ENCODE data around the gene GJB5. TPM values are rescaled to one million over a fixed set of nuclear protein-coding genes. Genes with fewer than 3 reads are reported as not detected.

Gene GJB5
- total and polyA plus RNA-seq, 9 of the 15 experiments (the other 6 are each of a cell fraction or from before 2014, with no cell fraction given): 0.04 TPM; not detected in 8

- POLR2A ChIA-PET: no interaction called here
- CTCF ChIA-PET (ENCODE audit: low intra/inter-chr PET ratio): no interaction called here
- no peak overlapping the region for H3K27ac ChIP-seq (ENCODE audit: extremely low read depth, low read depth, low read length)
- no peak overlapping the region for H3K4me2 ChIP-seq (ENCODE audit: insufficient read depth, low read length)
- H3K9ac ChIP-seq (ENCODE audit: insufficient read depth in 1 of 2, low read depth in 2 of 2, low read length in 2 of 2): no peak overlapping the region
- DNase-seq (ENCODE audit: extremely low read depth in 1 of 4, low spot score in 3 of 4): peak; percentile 14 to 37 (median 26)
- no peak overlapping the region for H2AFZ ChIP-seq (ENCODE audit: low read depth, low read length)
- BruUV-seq (replicated peaks): no TSS peak
- 0% methylated on average over 4 of the region's 4 CpGs for WGBS (ENCODE audit: insufficient coverage, low coverage, missing lambda C conversion rate)
- in situ Hi-C loops (cut with MboI) (no loop called here), intact Hi-C loops (cut with micrococcal nuclease) (no loop called here)
- ATAC-seq: peak; percentile 63; the same call in 1 of the 3 replicates
- H4K20me1 ChIP-seq (replicated peaks; ENCODE audit: control insufficient read depth, insufficient read depth, low read length): no peaks in the 10 kb centered on the region
- FAIRE-seq: peak; percentile 46
- no peaks in the 10 kb centered on the region for H3K36me3 ChIP-seq (ENCODE audit: control insufficient read depth, insufficient read depth, low read length)
- H3K4me1 ChIP-seq (replicated peaks in 1 of 2; ENCODE audit: control insufficient read depth in 2 of 2, insufficient read depth in 2 of 2, low read length in 2 of 2): no peaks in the 10 kb centered on the region
- H3K79me2 ChIP-seq (ENCODE audit: control insufficient read depth, insufficient read depth, low read length): no peaks in the 10 kb centered on the region
- no peaks in the 10 kb centered on the region for H3K9me1 ChIP-seq (ENCODE audit: control insufficient read depth, insufficient read depth, low read length)
- H3K4me3 ChIP-seq: no peak overlapping the region
- no peaks in the 10 kb centered on the region for H3K9me3 ChIP-seq (replicated peaks; ENCODE audit: control insufficient read depth, insufficient read depth, low read depth, low read length)
- H3K27me3 ChIP-seq (ENCODE audit: control insufficient read depth in 2 of 2, insufficient read depth in 2 of 2, low read length in 2 of 2): peaks cover 0 to 9% of the 10 kb centered on the region in 2 experiments; a peak in 1 of 5 replicates
- TF ChIP-seq REST (IDR thresholded peaks at IDR 0.05; ENCODE audit: borderline replicate concordance) (0 out of 2 replicates have a peak, but pooled peaks have one; percentile 7), REST (CRISPR knock-in tag; IDR thresholded peaks at IDR 0.05; ENCODE audit: low read depth) (no peak), POLR2H (tag; IDR thresholded peaks at IDR 0.05; ENCODE audit: low read depth) (no peak), KDM5B (IDR thresholded peaks at IDR 0.05; ENCODE audit: insufficient replicate concordance, low read depth, low read length) (no peak), HEY1 (CRISPR knock-in tag; IDR thresholded peaks at IDR 0.05; ENCODE audit: borderline replicate concordance) (no peak), KLF16 (IDR thresholded peaks at IDR 0.05) (no peak), PRDM10 (IDR thresholded peaks at IDR 0.05; ENCODE audit: partially characterized antibody) (peak; percentile 79), TFE3 (CRISPR knock-in tag; IDR thresholded peaks at IDR 0.05) (peak; percentile 76), JUNB (CRISPR knock-in tag; conservative IDR thresholded peaks at IDR 0.05) (no peak)
Measured at GRCh38 chr1:34711485-34711884, 43.4 kb upstream of the GJB5 start.

Data from K562 (cell line).